H1 (cell line): ENCODE measurements around the gene GNG7. TPM values are rescaled to one million over a fixed set of nuclear protein-coding genes. Genes with fewer than 3 reads are reported as not detected.

ENCODE experiments used
- KDM1A ChIP-seq: fragments of 200-600, 300-600 bp; sonication (generic); IDR thresholded peaks from 2 replicates; pipeline ENCODE4 v1.7.1; 2016; ENCODE audit warnings: mild to moderate bottlenecking, low read length, borderline replicate concordance
- RAD21 ChIP-seq, 2 experiments: IDR thresholded peaks in 1 of 2; conservative IDR thresholded peaks in 1 of 2; 2 replicates each; pipeline ENCODE4 v1.6.1; 2011; ENCODE audit warnings: low read depth in 2 of 2, low read length in 2 of 2, improper control_type of control experiment in 1 of 2, inconsistent platforms in 1 of 2, mild to moderate bottlenecking in 1 of 2, moderate library complexity in 1 of 2
- SRF ChIP-seq: IDR thresholded peaks from 2 replicates; pipeline ENCODE4 v1.6.1; 2011; ENCODE audit warnings: mild to moderate bottlenecking, low read depth, low read length, moderate library complexity
- TCF12 ChIP-seq: IDR thresholded peaks from 2 replicates; pipeline ENCODE4 v1.6.1; 2011; ENCODE audit warnings: low read depth, mild to moderate bottlenecking, low read length
- polyA plus RNA-seq, 7 experiments: library from polyadenylated mRNA; depleted of rRNA in 3 of 7; stranded (reverse) in 5 of 7; unstranded in 2 of 7; fragments of >200 nt in 5 of 7; fragments of 200-250 nt in 2 of 7; gene quantifications; 1 replicate in 5 of 7; 2 replicates in 1 of 7; 4 replicates in 1 of 7; pipeline versions ENCODE4 v1.2.1 to v1.2.3, GENCODE V29; 2011 to 2013; ENCODE audit warnings: missing spikeins in 2 of 7, mixed read lengths in 2 of 7
- total RNA-seq: library from RNA; stranded (reverse); fragmentation: NEBNext Ultra II Directional; extraction: Animal tissue kit (Norgen Biotek cat#: 25700); gene quantifications from 2 replicates; pipeline ENCODE4 v1.2.1, GENCODE V29; 2021
- TF ChIP-seq, protein P1 (sequence below): fragments of 300-600 bp; sonication (generic); IDR thresholded peaks from 2 replicates; pipeline ENCODE4 v1.7.1; 2012; ENCODE audit warnings: low read length, moderate library complexity, mild to moderate bottlenecking, inconsistent platforms; ENCODE audit not compliant: insufficient replicate concordance
- TF ChIP-seq, protein P2 (sequence below): IDR thresholded peaks from 2 replicates; pipeline ENCODE4 v1.6.1; 2012; ENCODE audit warnings: inconsistent platforms

Gene GNG7
- total and polyA plus RNA-seq, 2 of the 8 experiments (the other 6 are each of a cell fraction or from before 2014, with no cell fraction given), result 2.8 to 7.8 TPM

DNA sequence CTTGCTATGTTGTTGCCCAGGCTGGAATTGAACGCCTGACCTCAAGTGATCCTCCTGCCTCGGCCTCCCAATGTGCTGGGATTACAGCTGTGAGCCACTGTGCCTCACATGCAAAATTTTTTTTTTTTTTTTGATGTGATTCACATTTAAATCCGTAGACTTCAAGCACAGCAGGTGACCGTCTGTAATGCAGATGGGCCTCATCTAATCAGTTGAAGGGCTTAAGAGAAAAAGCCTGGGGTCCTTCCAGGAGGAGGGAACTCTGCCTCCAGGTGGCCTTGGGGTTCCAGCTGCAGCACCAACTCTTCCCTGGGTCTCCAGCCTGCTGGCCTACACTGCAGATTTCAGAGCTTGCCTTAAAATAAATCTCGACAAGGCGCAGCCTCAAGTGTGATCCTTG is 183.0 kb downstream of the GNG7 start (continued):
- TF ChIP-seq, protein P1, sequence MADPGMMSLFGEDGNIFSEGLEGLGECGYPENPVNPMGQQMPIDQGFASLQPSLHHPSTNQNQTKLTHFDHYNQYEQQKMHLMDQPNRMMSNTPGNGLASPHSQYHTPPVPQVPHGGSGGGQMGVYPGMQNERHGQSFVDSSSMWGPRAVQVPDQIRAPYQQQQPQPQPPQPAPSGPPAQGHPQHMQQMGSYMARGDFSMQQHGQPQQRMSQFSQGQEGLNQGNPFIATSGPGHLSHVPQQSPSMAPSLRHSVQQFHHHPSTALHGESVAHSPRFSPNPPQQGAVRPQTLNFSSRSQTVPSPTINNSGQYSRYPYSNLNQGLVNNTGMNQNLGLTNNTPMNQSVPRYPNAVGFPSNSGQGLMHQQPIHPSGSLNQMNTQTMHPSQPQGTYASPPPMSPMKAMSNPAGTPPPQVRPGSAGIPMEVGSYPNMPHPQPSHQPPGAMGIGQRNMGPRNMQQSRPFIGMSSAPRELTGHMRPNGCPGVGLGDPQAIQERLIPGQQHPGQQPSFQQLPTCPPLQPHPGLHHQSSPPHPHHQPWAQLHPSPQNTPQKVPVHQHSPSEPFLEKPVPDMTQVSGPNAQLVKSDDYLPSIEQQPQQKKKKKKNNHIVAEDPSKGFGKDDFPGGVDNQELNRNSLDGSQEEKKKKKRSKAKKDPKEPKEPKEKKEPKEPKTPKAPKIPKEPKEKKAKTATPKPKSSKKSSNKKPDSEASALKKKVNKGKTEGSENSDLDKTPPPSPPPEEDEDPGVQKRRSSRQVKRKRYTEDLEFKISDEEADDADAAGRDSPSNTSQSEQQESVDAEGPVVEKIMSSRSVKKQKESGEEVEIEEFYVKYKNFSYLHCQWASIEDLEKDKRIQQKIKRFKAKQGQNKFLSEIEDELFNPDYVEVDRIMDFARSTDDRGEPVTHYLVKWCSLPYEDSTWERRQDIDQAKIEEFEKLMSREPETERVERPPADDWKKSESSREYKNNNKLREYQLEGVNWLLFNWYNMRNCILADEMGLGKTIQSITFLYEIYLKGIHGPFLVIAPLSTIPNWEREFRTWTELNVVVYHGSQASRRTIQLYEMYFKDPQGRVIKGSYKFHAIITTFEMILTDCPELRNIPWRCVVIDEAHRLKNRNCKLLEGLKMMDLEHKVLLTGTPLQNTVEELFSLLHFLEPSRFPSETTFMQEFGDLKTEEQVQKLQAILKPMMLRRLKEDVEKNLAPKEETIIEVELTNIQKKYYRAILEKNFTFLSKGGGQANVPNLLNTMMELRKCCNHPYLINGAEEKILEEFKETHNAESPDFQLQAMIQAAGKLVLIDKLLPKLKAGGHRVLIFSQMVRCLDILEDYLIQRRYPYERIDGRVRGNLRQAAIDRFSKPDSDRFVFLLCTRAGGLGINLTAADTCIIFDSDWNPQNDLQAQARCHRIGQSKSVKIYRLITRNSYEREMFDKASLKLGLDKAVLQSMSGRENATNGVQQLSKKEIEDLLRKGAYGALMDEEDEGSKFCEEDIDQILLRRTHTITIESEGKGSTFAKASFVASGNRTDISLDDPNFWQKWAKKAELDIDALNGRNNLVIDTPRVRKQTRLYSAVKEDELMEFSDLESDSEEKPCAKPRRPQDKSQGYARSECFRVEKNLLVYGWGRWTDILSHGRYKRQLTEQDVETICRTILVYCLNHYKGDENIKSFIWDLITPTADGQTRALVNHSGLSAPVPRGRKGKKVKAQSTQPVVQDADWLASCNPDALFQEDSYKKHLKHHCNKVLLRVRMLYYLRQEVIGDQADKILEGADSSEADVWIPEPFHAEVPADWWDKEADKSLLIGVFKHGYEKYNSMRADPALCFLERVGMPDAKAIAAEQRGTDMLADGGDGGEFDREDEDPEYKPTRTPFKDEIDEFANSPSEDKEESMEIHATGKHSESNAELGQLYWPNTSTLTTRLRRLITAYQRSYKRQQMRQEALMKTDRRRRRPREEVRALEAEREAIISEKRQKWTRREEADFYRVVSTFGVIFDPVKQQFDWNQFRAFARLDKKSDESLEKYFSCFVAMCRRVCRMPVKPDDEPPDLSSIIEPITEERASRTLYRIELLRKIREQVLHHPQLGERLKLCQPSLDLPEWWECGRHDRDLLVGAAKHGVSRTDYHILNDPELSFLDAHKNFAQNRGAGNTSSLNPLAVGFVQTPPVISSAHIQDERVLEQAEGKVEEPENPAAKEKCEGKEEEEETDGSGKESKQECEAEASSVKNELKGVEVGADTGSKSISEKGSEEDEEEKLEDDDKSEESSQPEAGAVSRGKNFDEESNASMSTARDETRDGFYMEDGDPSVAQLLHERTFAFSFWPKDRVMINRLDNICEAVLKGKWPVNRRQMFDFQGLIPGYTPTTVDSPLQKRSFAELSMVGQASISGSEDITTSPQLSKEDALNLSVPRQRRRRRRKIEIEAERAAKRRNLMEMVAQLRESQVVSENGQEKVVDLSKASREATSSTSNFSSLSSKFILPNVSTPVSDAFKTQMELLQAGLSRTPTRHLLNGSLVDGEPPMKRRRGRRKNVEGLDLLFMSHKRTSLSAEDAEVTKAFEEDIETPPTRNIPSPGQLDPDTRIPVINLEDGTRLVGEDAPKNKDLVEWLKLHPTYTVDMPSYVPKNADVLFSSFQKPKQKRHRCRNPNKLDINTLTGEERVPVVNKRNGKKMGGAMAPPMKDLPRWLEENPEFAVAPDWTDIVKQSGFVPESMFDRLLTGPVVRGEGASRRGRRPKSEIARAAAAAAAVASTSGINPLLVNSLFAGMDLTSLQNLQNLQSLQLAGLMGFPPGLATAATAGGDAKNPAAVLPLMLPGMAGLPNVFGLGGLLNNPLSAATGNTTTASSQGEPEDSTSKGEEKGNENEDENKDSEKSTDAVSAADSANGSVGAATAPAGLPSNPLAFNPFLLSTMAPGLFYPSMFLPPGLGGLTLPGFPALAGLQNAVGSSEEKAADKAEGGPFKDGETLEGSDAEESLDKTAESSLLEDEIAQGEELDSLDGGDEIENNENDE, result no peak
- TF ChIP-seq, protein P2, sequence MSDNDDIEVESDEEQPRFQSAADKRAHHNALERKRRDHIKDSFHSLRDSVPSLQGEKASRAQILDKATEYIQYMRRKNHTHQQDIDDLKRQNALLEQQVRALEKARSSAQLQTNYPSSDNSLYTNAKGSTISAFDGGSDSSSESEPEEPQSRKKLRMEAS, result no peak
- TF ChIP-seq SRF (no peak), RAD21 (IDR thresholded peaks at IDR 0.05 in 1 of 2, conservative IDR thresholded peaks at IDR 0.05 in 1 of 2; ENCODE audit: low read depth in 2 of 2, low read length in 2 of 2) (no peak), TCF12 (no peak), KDM1A (peak; percentile 65; the same call in 1 of the 2 replicates)
